AG09319 (cell line): Measurements from ENCODE around the gene MSMB.
A peak's percentile ranks its signal among the peaks of the same experiment; 100 is the strongest.
"Not testable (repeated sequence)": the region's sequence is repeated elsewhere in the genome, so short reads cannot be mapped to it uniquely, and the experiment has no call there.

ENCODE experiments used
- DNase-seq: peaks from one replicate; pipeline ENCODE4 v3.0.0-alpha.2; 2010; ENCODE audit warnings: low read depth; ENCODE audit errors: extremely low read depth
- CTCF ChIP-seq: IDR thresholded peaks from 2 replicates; pipeline ENCODE4 v1.5.1; 2011; ENCODE audit warnings: low read depth, mild to moderate bottlenecking, inconsistent platforms, low read length, moderate library complexity

The MSMB gene

GRCh38 chr10:46000538-46000937 lies 45.5 kb downstream of the MSMB start:
- TF ChIP-seq CTCF = no peak
- no peak for DNase-seq

GRCh38 chr10:45999955-46000354 lies 46.1 kb downstream of the MSMB start:
- DNase-seq = not testable (repeated sequence)

- DNase-seq = no peak
- no peak for TF ChIP-seq CTCF
Observed at GRCh38 chr10:45997994-45998763, 47.9 kb downstream of the MSMB start.

- TF ChIP-seq CTCF = no peak
- no peak for DNase-seq
Observed at GRCh38 chr10:45997557-45997956, 48.5 kb downstream of the MSMB start.

GRCh38 chr10:45985590-45985989 lies 60.5 kb downstream of the MSMB start:
- DNase-seq = not testable (repeated sequence)

- not testable (repeated sequence) for DNase-seq
Observed at GRCh38 chr10:45984473-45984872, 61.6 kb downstream of the MSMB start.

- DNase-seq = peak; percentile 19
- TF ChIP-seq CTCF = peak; percentile 28
Observed at GRCh38 chr10:45983538-45984186, 62.4 kb downstream of the MSMB start.
